DMS53 treated with DMSO at 0.1 percent for 48 hours (cell line): ENCODE data around the gene CSNK1D.
A peak's percentile ranks its signal among the peaks of the same experiment; 100 is the strongest.

Experiments
- DNase-seq: peaks from one replicate; lab custom pipeline; 2025; ENCODE audit not compliant: unreplicated experiment; lab: John Stamatoyannopoulos, UW

The CSNK1D gene

GRCh38 chr17:82240506-82241182 is 32.9 kb downstream of the CSNK1D start:
- DNase-seq: no peak

GRCh38 chr17:82239926-82240505 is 33.5 kb downstream of the CSNK1D start:
- DNase-seq: peak; percentile 23

- DNase-seq: no peak
Measured at GRCh38 chr17:82239401-82239925, 34.0 kb downstream of the CSNK1D start.

- DNase-seq: peak; percentile 63
Measured at GRCh38 chr17:82238472-82239201, 34.9 kb downstream of the CSNK1D start.

GRCh38 chr17:82237746-82238471 is 35.6 kb downstream of the CSNK1D start:
- DNase-seq: no peak

GRCh38 chr17:82237083-82237745 is 36.3 kb downstream of the CSNK1D start:
- DNase-seq: no peak

GRCh38 chr17:82236142-82236971 is 37.1 kb downstream of the CSNK1D start:
- DNase-seq: peak; percentile 80

GRCh38 chr17:82235775-82236141 is 37.7 kb downstream of the CSNK1D start:
- DNase-seq: peak; percentile 80

GRCh38 chr17:82235056-82235774 is 38.3 kb downstream of the CSNK1D start:
- DNase-seq: no peak

GRCh38 chr17:82234211-82235055 is 39.1 kb downstream of the CSNK1D start:
- DNase-seq: no peak

- no peak for DNase-seq
Measured at GRCh38 chr17:82232876-82233785, 40.4 kb downstream of the CSNK1D start.

- no peak for DNase-seq
Measured at GRCh38 chr17:82232322-82232820, 41.1 kb downstream of the CSNK1D start.

- DNase-seq: peak; percentile 80
Measured at GRCh38 chr17:82231562-82232321, 41.8 kb downstream of the CSNK1D start.

- no peak for DNase-seq
Measured at GRCh38 chr17:82231312-82231561, 42.3 kb downstream of the CSNK1D start.

- DNase-seq: peak; percentile 47
Measured at GRCh38 chr17:82230609-82231311, 42.7 kb downstream of the CSNK1D start.
